Epidermal melanocyte (primary cell): ENCODE results near the gene GPR78.

Source experiments
- DNase-seq: peaks from one replicate; pipeline ENCODE4 v3.0.0; 2011; ENCODE audit warnings: low spot score; ENCODE audit not compliant: insufficient read length

GPR78 gene

DNA sequence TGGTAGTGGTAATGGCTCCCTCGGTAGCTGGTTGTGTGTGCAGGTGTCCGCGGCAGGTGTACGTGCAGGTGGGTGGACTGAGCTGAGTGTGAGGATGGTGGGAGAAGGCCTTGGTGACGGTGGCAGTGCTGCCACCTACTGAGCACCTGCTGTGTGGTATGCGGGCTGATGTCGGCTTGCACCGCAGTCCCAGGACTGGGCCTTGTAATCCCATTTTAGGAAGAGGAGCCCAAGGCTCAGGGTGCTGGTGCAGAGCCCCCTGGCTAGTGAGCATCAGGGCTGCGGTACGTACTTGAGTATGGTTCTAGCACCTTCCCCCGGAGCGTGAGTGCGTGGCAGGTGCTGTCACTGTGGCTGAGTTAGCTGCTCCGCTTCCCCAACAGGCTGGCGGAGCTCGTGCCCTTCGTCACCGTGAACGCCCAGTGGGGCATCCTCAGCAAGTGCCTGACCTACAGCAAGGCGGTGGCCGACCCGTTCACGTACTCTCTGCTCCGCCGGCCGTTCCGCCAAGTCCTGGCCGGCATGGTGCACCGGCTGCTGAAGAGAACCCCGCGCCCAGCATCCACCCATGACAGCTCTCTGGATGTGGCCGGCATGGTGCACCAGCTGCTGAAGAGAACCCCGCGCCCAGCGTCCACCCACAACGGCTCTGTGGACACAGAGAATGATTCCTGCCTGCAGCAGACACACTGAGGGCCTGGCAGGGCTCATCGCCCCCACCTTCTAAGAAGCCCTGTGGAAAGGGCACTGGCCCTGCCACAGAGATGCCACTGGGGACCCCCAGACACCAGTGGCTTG lies 6.7 kb downstream of the GPR78 start:
- DNase-seq, result no peak

DNA sequence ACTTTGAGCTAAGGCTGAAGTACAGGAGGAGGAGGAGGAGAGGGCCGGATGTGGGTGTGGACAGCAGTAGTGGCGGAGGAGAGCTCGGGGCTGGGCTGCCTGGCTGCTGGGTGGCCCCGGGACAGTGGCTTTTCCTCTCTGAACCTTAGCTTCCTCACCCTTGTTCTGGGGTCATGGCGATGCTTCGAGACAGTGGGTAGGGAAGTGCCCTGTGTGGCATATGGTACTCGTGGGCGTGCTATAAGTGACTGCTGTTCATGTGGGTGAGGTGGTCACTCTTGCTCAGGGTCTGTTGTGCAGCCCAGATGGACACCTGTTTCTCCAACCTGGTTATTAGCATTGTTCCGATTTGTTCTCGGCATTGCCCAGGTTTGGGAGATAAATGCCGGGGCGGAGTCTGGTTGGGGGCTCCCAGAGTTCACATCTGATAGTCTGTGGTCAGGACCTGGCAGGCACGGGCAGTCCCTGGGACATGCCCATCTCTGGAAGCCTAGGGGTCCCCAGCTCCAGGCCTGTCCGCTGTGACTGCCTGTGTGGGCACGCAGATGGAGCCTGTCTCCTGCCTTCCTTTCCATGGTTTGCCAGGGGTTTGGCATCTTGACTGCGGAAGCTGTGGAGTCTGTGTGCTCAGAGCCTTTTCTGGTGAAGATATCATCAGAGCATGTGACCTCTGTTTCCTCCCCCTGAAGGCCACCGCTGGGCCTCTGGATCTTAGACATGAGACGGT lies 7.4 kb downstream of the GPR78 start:
- no peak for DNase-seq

DNA sequence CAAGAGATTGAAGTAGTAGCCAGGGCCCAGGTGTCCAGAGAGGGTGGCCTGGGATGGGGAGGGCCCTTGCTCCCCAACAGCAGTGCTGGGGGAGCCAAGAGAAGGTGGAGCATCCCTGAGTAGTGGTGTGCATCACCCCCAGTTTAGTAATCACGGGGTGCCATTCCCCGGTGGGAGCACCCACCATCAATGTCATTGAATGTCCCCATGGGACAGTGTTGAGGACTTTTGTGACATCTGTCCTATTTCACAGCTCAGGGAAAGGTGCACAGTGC lies 7.9 kb downstream of the GPR78 start:
- no peak for DNase-seq

DNA sequence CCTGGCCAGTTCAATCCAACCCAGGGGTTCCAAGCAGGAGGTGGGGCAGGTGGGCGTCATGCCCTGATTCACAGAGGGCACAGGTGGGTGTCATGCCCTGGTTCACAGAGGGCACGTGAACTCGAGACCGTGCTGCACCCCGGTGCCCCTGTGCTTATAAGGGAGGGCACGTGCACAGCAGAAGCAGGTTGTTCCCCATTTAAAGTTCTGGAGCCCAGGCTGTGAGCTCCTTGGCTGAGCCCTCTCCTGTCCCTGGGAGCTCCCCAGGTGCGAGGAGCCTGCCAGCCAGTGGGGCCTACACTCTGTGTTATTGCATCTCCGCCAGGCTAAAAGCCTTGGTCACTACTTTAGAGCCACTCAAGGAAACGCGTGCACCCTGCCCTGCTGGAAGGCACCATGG lies 9.1 kb downstream of the GPR78 start:
- DNase-seq, result no peak

DNA sequence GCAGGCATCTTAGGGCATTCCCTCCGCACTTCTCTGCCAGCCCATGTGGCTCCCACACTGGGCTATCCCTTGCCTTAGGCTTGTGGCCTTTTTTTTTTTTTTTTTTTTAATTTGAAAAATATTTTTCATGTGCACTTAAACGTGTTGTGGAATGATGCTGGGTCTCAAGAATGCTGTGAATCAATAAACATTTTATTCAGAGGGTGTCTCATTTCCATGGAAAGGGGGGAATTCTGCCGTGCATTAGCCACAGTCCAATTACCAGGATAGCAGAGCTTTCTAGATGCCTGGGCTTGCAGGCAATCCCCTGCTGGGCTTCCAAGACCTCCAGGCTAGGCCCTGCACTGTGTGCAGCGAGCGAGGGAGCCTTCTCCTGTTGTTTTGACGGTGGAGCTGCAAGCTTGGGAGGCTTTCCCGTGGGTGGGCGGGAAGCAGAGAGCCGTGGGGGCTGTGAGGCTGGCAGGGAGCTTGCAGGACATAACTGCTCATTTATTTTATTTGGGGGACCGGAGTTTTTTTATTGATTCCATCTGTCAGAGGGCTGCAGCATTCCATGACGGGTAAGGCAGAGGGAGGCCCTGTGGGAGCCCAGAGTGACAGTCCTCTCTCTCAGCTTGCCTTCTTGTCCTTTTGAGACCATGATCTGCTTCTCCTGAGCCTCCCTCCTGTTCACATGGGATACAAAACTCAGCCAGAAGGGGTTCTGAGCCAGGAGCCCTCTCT lies 9.8 kb downstream of the GPR78 start:
- no peak for DNase-seq

DNA sequence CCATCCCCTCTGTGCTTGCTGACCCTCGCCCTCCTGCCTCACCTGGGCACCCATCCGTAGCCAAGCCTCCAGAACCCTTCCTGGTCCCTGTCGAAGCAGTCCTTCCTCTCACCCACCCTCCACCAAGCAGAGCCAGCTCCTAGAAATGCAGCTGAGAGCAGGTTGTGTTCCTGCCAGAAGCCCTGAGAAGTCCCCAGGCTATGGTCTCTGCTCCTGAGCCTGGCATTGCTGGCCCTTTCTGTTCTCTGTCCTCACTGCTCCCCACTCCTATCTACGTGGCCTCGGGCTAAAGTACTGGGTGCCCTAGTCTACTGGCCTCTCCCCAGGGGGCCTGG lies 10.3 kb downstream of the GPR78 start:
- DNase-seq, result no peak

DNA sequence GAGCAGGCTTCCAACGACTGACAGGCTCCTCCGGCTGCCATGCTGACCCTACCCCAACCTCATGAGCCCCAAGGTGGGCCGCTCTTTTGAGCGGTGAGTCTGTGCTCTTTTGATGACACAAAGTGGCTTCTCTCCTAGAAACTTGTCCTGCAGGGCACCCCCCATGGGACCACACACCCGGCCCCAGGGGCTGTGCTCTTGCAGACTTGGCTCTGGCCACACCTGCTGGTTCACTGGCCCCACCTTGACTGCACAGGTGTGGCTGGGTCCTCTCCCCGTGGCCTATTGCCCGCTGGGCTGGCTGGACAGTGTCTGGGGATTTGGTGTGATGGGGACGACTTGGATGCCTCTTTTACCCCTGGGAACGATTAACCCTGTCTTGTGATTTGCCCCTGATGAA lies 10.9 kb downstream of the GPR78 start:
- no peak for DNase-seq

DNA sequence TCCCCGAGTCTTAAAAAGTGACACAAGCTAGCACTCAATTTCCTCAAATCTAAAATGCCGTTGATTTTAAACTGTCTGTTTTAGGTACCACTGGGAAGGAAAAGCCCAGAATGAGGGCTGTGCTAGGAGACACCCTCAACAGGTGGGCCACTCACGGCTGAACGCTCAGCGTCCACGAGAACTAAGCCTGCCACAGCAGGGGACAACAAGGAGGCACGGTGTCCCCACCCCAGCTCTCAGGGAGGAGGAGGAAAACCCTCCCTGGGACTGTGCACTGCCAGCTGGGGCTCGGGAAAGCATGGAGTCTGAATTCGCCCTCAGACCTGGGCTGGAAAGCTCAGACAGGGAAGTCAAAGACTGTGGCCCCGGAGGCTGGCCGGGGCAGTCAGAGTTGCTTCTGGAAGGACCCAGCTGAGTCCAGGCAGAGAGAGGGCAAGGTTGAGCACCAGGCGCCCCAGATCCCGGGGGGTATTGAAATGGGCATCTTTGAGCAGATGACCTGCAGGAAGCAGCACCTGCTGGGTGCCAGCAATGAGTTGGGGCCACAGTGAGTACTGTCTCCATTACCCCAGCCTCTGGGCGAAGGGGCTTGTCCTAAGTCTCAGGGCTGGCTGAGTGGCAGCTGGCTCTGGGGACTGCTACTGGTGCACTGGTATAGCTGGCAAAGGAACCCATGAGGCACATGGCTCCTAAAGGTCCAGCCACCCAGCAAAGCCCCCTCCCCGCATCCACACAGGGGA lies 11.6 kb downstream of the GPR78 start:
- no peak for DNase-seq

DNA sequence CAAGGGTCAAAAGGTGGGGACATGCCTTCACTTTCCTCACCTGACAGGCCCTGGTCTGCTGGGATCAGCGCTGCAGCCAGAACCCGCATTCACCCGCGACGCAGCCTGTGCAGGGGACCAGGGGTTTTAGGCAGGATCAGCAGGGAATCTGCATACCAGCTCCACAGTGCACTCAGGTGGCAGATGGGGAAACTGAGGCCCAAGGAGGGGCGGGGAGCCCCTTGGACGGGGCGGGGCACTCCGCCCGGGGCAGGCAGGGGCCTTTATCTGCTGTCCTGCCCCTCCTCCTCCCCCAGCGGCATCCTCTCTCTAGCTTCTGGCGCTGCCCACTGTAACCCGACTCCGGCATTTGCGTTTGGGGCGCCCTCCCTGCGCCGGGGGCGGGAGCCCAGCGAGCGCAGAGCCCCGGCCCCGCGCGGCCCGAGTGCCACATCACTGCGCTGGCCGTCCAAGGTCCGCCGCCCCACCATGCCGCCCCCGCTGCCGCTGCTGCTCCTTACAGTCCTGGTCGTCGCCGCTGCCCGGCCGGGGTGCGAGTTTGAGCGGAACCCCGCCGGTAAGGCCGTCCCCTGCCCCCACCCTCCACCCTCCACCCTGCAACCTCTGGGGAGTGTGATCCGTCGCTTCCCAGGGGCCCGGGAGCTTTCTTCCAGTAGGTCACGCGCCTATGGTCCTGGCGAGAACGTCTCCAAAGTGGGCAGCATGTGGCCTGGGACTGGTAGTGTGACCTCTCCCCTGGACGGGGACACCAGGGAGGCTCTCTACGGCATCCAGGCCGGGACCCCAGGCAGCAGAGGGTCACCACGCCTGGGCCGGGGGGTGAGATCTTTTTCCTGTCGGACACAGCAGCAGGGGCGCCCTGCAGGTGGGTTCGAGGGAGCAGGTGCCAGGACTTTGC lies 12.4 kb downstream of the GPR78 start, which contains the start of gene CPZ:
TSS of gene CPZ (plus strand) at position 400 of the 898 bp plus-strand sequence. CDS start at position 469, 69 bp downstream.
- peak; percentile 45 for DNase-seq

DNA sequence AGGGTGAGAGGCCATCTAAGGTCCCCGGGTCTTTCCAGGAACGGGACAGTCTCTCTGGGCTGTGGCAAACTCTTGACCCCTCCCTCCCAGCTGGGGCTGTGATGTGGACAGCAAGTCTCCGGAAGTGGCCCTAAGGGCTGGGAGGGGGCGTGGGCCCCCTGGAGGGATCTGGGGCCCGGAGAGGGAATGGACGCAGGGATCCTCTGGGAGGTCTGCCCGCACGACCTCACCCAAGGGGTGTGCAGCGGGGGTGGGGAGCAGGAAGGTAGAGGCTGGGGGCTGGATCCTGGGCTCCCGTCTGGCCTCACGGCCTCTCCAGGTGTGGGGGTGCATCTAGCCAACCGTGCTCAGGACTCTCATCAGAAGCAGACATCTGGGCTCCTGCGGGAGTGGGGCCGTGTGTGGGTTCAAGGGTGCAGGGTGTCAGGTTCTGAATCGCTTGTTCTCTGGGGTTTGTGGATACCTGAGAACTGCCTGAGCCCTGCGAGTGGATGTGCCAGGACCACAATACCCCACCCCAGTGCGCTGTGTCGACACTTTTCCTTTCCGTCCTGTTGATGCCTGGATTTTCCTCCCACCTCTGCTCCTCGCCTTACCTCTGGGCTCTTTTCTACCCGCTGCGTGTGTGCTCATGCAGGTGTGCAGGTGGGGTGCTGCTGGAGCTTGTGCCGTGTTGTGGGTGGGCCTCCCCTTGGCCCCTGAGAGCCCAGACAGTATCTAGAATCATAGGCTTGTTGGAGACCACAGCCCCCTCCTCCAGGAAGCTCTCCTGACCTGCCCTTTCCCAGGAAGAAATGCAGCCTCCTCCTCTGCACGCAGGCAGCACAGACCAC lies 13.3 kb downstream of the GPR78 start:
- no peak for DNase-seq

DNA sequence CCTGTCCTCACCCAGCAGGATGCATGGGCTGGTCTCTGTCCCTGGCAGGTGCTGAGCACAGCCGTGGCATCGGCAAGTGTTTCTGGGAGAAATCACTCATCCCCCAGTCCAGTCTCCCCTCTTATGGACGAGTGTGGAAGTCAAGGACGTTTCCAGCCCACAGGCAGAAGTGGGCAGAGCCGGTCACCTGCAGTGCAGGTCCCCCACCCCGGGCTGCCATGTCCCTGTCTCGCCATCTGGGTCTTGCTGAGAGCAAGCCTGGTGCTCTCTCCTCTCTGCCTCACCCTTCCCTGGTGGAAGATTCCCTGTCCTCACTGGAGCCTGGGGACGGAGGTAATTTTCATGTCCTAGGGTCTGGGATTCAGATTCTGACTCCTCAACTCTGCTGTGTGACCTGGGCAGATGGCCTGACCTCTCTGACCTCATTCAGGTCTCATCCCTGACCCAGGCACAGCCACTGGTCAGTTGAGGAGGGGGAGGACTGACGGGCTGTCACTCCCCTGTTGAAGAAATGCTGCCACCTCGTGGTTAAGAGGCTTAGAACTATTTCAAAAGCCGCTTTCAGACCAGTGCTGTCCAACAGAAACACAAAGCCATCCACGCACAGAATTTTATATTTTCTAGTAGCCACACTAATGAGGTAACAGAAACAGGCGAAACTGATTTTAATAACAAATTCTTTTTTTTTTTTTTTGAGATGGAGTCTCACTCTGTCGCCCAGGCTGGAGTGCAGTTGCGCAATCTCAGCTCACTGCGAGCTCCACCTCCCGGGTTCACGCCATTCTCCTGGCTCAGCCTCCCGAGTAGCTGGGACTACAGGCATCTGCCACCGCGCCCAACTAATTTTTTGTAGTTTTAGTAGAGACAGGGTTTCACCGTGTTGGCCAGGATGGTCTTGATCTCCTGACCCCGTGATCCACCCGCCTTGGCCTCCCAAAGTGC lies 14.2 kb downstream of the GPR78 start:
- peak; percentile 87 for DNase-seq

DNA sequence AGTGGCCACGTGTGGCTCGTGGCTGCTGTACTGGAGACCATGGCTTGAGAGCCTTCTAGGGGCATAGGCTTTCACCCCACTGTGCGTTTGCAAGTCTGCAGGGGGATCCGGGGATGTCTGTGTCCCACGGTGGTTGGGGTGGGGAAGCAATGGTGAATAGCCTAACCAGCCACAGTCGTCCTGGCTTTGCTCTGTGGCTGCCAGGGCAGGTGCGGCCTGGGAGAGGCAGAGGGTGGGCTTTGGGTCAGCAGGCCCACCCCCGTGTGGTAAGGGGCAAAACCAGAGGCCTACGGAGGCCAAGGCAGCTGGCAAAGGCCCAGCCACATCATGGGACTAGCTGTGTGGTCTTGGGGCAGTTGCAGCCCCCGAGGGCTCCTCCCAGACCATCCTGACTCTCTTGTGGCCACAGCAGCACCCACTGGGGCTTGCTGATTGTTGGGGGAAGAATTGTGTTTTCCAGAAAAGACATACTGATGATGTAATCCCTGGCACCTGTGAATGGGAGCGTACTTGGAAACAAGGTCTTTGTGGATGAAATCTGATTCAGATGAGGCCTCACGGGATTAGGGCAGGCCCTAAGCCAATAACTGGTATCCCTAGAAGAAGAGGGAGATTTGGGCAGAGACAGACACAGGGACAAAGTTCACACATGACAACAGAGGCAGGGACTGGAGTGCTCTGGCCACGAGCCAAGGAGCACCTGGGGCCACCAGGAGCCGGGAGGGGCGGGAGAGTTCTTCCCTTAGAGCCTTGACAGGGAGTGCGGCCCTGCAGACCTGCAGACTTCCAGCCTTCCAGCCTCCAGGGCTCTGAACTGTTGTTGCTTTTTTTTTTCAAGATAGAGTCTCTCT lies 15.3 kb downstream of the GPR78 start:
- DNase-seq, result no peak

DNA sequence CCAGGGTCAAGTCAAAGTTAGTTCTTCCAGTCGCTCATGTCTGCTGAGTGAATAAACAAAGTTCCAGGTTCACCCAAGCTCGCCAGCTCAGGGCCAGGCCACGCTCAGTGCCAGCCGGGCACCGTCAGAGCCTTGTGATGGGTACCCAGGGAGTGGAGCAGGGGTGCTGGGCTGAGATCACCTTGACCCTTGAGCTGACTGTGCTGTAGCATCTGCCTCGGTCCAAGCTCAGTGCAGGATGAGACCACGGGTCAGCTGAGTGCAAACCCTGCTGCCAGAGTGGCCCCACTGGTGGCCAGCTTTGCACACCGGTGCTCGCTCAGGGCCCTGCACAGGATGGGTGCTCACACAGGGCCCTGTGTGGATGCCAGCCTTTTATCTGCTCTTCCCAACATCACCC lies 16.7 kb downstream of the GPR78 start:
- no peak for DNase-seq

DNA sequence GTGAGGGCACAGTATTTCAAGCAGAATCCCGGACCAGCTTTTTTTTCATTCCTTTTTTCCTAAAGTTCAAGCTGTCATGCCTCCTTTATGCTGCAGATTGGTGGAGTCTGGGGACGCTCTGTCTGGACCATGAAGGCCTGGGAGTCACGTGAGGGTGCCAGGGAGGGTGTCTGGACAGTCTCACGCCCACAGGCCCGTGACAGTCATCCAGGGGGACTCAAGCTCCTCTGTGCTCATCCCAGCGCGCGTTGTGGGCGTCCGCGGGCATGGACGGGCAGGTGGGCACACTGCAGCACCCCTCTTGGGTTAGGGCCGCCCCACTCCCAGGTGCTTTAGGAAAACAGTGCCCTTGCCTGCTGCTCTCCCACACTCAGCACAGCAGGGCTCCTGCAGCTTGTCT lies 17.1 kb downstream of the GPR78 start:
- DNase-seq, result no peak

DNA sequence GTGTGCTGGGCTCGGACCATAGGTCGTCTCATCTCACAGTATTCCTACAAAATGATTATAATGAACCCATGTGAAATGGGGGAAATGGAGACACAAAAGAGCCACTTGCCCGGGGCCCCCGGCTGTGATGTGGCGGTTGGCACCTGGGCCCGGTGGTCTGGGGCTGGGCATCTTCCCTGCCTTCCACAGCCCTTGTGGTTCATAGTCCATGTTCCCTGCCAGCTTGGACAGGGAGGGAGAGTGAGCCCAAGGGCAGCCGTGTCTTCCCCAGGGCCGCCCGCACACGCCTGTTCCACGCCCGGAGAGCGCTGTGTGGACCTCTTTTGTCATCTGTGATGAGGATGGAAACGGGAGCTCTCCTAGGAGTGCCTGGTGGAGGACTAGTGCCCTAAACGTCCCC lies 17.6 kb downstream of the GPR78 start:
- DNase-seq, result no peak

DNA sequence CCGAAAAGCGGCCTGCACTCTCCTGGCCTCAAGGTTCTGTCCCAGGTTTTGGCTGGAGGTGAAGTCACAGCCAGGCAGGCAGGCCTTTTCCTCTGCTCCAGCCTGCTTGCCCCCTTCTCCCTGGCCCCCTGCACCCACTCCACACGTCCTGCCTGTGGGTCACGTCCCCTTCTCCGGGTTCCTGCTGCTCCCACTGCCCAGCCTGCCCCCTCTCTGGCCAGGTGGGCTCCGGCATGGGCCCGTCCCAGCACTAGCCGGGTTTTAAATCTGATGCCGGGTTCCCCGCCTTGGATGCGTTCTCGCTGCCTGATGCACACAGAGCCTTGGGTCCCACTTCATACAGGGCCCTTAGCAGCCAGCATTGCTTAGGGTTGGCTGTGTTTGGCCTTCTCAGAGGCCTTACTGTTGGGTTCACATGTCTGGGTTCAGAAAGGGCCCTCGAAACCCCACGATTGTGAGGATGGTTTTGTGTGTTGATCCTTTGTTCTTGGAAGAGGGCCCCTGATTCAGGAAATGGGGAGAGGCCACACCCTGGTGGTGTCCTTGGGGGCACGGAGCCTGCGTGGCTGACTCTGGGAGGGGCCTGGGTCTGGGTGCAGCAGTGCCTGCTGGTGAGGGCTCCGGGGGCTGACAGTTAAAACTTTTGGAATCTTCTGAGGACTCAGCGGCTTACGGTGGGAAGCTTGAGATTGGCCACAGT lies 18.3 kb downstream of the GPR78 start:
- DNase-seq, result no peak

DNA sequence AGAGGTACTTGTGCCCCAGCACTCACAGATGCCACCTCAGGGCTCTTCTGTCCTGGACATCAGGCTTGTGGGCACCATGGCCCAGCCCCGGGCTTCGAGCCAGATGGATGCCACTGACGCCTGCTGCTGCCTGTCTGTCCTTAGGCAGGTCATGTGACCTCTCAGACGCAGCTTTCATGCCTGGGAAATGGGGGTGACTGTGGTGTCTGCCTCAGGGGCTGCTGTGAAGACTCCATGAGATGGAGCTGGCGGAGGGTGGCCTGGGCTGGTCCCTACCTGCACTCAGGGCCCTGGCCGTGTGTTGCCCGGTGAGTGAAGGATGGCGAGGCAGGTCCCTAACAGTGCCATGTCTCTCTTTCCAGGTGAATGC lies 18.9 kb downstream of the GPR78 start:
- DNase-seq, result no peak
